ENCODE measurements around the gene KRTAP4-4. TPM values are rescaled to one million over a fixed set of nuclear protein-coding genes. Genes with fewer than 3 reads are reported as not detected.
"Not testable (repeated sequence)": the region's sequence is repeated elsewhere in the genome, so short reads cannot be mapped to it uniquely, and the experiment has no call there.

The KRTAP4-4 gene
- total RNA-seq, 1 experiment from 2014 or later = not detected

DNA sequence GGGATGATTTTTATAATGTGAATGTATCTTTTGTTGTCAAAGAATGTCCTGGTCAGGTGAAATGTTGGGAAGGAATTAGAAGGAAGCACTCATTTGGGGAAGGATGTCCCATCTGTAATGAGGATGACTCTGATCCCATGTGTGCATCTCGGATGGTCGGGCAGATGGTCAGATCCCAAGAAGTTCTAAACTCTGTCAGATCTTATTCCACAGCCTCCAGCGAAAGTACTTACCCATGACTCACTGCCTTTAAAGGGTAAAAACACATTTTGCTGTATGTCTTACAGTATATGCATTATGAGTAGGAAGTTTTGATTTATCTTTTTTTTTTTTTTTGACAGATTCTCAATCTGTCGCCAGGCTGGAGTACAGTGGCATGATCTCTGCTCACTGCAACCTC lies 41.8 kb downstream of the KRTAP4-4 start:
- H3K9me3 Mint-ChIP-seq = peaks cover 33% of the 10 kb centered on the region
- no peak overlapping the region for H3K4me3 Mint-ChIP-seq
- DNase-seq (ENCODE audit: low spot score) (no peak), ATAC-seq (no peak)
- ChIA-PET POLR2A (no interaction called here), CTCF (no interaction called here)
- no peak overlapping the region for H3K27ac Mint-ChIP-seq
- TF ChIP-seq EMX1 (CRISPR knock-in tag; IDR thresholded peaks at IDR 0.05) = no peak
- no peak for TF ChIP-seq PREB (CRISPR knock-in tag; IDR thresholded peaks at IDR 0.05; ENCODE audit: borderline replicate concordance)
- no peak for TF ChIP-seq USF1 (CRISPR knock-in tag; IDR thresholded peaks at IDR 0.05)
- TF ChIP-seq RELA (CRISPR knock-in tag; IDR thresholded peaks at IDR 0.05; ENCODE audit: borderline replicate concordance) = no peak
- no peak for TF ChIP-seq SP1 (CRISPR knock-in tag; conservative IDR thresholded peaks at IDR 0.05)
- peaks cover 38% of the 10 kb centered on the region for H3K4me1 Mint-ChIP-seq
- peaks cover 14% of the 10 kb centered on the region for H3K36me3 Mint-ChIP-seq
- peaks cover 4% of the 10 kb centered on the region; the same call in 1 of the 2 replicates for H3K27me3 Mint-ChIP-seq (ENCODE audit: low read depth)

DNA sequence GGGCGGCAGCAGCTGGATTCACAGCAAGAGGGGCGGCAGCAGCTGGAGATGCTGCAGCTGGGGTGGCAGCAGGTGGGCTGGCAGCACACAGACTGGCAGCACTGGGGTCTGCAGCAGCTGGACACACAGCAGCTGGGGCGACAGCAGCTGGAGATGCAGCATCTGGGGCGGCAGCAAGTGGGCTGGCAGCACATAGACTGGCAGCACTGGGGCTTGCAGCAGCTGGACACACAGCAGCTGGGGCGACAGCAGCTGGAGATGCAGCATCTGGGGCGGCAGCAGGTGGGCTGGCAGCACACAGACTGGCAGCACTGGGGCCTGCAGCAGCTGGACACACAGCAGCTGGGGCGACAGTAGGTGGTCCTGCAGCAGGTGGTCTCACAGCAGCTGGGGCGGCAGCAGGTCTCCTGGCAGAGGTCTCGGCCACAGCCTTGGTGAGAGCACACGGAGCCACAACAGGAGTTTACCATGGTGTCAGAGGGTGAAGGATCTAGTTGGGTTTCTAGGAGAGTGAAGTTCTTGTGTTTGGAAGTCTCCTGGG lies 42.6 kb downstream of the KRTAP4-4 start, which contains the start of gene KRTAP4-11:
KRTAP4-11 (minus strand) TSS at position 528 of the 541 bp plus-strand sequence; CDS start at position 470, 58 bp downstream.
- CTCF ChIA-PET; H3K27ac Mint-ChIP-seq; DNase-seq (ENCODE audit: low spot score); H3K27me3 Mint-ChIP-seq (ENCODE audit: low read depth); ATAC-seq; POLR2A ChIA-PET; H3K4me3 Mint-ChIP-seq: not testable (repeated sequence)
- Mint-ChIP-seq H3K4me1 (peaks cover 33% of the 10 kb centered on the region), H3K9me3 (peaks cover 34% of the 10 kb centered on the region), H3K36me3 (peaks cover 20% of the 10 kb centered on the region)

DNA sequence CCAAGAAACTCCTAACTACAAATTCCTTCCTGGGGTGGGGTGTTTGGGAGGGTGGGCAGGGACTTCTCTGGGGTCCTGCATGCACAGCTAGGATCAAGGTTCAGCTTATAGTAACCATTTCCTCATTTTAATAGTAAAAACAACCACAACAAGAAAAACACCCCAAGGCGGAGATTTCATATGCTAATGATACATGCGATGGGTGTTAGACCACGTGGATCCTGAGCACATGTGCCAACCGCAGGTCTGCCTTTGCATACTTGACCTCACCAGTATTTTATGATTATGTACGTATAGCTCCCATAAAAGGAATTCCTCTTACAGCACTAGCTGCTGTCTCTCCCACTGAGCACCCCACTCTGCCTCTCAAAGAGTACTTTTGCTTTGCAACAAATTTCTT lies 44.3 kb downstream of the KRTAP4-4 start:
- TF ChIP-seq ESRRA (CRISPR knock-in tag; IDR thresholded peaks at IDR 0.05; ENCODE audit: borderline replicate concordance) (no peak), MYBL2 (CRISPR knock-in tag; IDR thresholded peaks at IDR 0.05) (no peak), ZNF416 (CRISPR knock-in tag; IDR thresholded peaks at IDR 0.05) (no peak), FOXP1 (CRISPR knock-in tag; IDR thresholded peaks at IDR 0.05; ENCODE audit: borderline replicate concordance) (no peak), PRRX2 (CRISPR knock-in tag; IDR thresholded peaks at IDR 0.05) (no peak), CREM (CRISPR knock-in tag; IDR thresholded peaks at IDR 0.05) (no peak), OVOL2 (CRISPR knock-in tag; IDR thresholded peaks at IDR 0.05; ENCODE audit: borderline replicate concordance) (no peak), JAZF1 (CRISPR knock-in tag; IDR thresholded peaks at IDR 0.05) (no peak), RORB (CRISPR knock-in tag; IDR thresholded peaks at IDR 0.05) (no peak), ZNF121 (CRISPR knock-in tag; IDR thresholded peaks at IDR 0.05) (no peak), FOXK1 (CRISPR knock-in tag; IDR thresholded peaks at IDR 0.05) (no peak), ETV6 (CRISPR knock-in tag; IDR thresholded peaks at IDR 0.05) (no peak), IRF2 (CRISPR knock-in tag; IDR thresholded peaks at IDR 0.05; ENCODE audit: borderline replicate concordance, low read depth) (no peak), JUN (CRISPR knock-in tag; IDR thresholded peaks at IDR 0.05) (no peak), ZNF423 (CRISPR knock-in tag; IDR thresholded peaks at IDR 0.05) (no peak), EMX1 (CRISPR knock-in tag; IDR thresholded peaks at IDR 0.05) (no peak)
- TF ChIP-seq, protein P1, sequence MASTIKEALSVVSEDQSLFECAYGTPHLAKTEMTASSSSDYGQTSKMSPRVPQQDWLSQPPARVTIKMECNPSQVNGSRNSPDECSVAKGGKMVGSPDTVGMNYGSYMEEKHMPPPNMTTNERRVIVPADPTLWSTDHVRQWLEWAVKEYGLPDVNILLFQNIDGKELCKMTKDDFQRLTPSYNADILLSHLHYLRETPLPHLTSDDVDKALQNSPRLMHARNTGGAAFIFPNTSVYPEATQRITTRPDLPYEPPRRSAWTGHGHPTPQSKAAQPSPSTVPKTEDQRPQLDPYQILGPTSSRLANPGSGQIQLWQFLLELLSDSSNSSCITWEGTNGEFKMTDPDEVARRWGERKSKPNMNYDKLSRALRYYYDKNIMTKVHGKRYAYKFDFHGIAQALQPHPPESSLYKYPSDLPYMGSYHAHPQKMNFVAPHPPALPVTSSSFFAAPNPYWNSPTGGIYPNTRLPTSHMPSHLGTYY (CRISPR knock-in tag; IDR thresholded peaks at IDR 0.05) = no peak
- TF ChIP-seq, protein P2, sequence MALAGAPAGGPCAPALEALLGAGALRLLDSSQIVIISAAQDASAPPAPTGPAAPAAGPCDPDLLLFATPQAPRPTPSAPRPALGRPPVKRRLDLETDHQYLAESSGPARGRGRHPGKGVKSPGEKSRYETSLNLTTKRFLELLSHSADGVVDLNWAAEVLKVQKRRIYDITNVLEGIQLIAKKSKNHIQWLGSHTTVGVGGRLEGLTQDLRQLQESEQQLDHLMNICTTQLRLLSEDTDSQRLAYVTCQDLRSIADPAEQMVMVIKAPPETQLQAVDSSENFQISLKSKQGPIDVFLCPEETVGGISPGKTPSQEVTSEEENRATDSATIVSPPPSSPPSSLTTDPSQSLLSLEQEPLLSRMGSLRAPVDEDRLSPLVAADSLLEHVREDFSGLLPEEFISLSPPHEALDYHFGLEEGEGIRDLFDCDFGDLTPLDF (CRISPR knock-in tag; IDR thresholded peaks at IDR 0.05) = no peak
- Mint-ChIP-seq H3K4me1 (peaks cover 33% of the 10 kb centered on the region), H3K27ac (no peak overlapping the region), H3K36me3 (peaks cover 30% of the 10 kb centered on the region), H3K27me3 (ENCODE audit: low read depth) (peaks cover 3% of the 10 kb centered on the region; the same call in 1 of the 2 replicates), H3K4me3 (no peak overlapping the region), H3K9me3 (peaks cover 33% of the 10 kb centered on the region)
- ATAC-seq (no peak), DNase-seq (ENCODE audit: low spot score) (no peak)
- ChIA-PET CTCF (no interaction called here), POLR2A (no interaction called here)
